ENCODE results near the gene EPHB6. TPM values are rescaled to one million over a fixed set of nuclear protein-coding genes. Genes with fewer than 3 reads are reported as not detected.

Gene EPHB6
- total and polyA plus RNA-seq, 10 of the 15 experiments (the other 5 are each of a cell fraction or from before 2014, with no cell fraction given): 0.06 to 1.3 (median 0.37) TPM; not detected in 2

DNA sequence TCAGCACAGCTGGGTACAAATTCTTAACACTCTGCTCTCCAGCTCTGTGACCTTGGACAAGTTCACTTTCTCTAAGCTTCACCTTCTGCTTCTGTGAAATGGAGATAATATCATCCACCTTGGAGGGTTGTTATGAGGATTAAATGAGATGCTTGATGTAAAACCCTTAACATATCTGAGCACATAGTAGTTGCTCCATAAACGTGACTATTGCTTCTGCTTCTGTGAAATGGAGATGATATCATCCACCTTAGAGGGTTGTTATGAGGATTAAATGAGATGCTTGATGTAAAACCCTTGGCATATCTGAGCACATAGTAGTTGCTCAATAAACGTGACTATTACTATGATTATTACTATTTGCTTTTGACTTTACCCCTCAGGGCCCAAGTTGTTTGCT, 14.6 kb downstream of the EPHB6 start:
- Histone ChIP-seq H3K4me2 (ENCODE audit: control insufficient read depth, insufficient read depth) (no peak overlapping the region), H3K79me2 (ENCODE audit: control insufficient read depth, insufficient read depth, low read length) (no peaks in the 10 kb centered on the region), H3K4me1 (ENCODE audit: control insufficient read depth, insufficient read depth, low read length) (no peaks in the 10 kb centered on the region), H3K4me3 (no peak overlapping the region), H4K20me1 (ENCODE audit: control insufficient read depth, insufficient read depth) (no peaks in the 10 kb centered on the region), H3K9me3 (replicated peaks; ENCODE audit: control insufficient read depth, insufficient read depth, low read length) (no peaks in the 10 kb centered on the region), H3K36me3 (ENCODE audit: control insufficient read depth in 2 of 2, insufficient read depth in 2 of 2, low read length in 1 of 2) (no peaks in the 10 kb centered on the region), H2AFZ (ENCODE audit: control insufficient read depth, low read depth, low read length) (no peak overlapping the region), H3K9ac (ENCODE audit: control insufficient read depth, insufficient read depth, low read length) (no peak overlapping the region), H3K27ac (ENCODE audit: control insufficient read depth, insufficient read depth) (no peak overlapping the region), H3K27me3 (replicated peaks in 1 of 2; ENCODE audit: control insufficient read depth in 2 of 2, insufficient read depth in 2 of 2, low read length in 1 of 2) (no peaks in the 10 kb centered on the region)
- no TSS peak for BruUV-seq (replicated peaks)
- in situ Hi-C loops (cut with MboI): no loop called here
- ChIA-PET POLR2A (no interaction called here), CTCF (interaction anchor here (1.4 kb wide), 1 partner anchor 12 kb away, joined by 3 read pairs; no protein-coding TSS in a partner anchor), RAD21 (ENCODE audit: unreplicated experiment) (interaction anchor here (1.3 kb wide), 1 partner anchor 266 kb away, joined by 3 read pairs; no protein-coding TSS in a partner anchor), SMC1A (ENCODE audit: uncharacterized antibody, unreplicated experiment) (interaction anchor here (1.5 kb wide), 1 partner anchor 86 kb away, joined by 3 read pairs; no protein-coding TSS in a partner anchor)
- no peak for FAIRE-seq
- DNase-seq (ENCODE audit: low read depth, low spot score): no peak
- intact Hi-C loops (cut with micrococcal nuclease; ENCODE audit: unreplicated experiment): no loop called here
- 2% methylated on average over 2 of the region's 2 CpGs for WGBS (ENCODE audit: insufficient coverage, insufficient replicate concordance, low lambda C conversion rate, missing lambda C conversion rate)
- TF ChIP-seq STAT3 (IDR thresholded peaks at IDR 0.05; ENCODE audit: low read depth, low read length) (no peak), BRCA1 (IDR thresholded peaks at IDR 0.05; ENCODE audit: low read depth, low read length) (no peak)
- TF ChIP-seq, protein P1, sequence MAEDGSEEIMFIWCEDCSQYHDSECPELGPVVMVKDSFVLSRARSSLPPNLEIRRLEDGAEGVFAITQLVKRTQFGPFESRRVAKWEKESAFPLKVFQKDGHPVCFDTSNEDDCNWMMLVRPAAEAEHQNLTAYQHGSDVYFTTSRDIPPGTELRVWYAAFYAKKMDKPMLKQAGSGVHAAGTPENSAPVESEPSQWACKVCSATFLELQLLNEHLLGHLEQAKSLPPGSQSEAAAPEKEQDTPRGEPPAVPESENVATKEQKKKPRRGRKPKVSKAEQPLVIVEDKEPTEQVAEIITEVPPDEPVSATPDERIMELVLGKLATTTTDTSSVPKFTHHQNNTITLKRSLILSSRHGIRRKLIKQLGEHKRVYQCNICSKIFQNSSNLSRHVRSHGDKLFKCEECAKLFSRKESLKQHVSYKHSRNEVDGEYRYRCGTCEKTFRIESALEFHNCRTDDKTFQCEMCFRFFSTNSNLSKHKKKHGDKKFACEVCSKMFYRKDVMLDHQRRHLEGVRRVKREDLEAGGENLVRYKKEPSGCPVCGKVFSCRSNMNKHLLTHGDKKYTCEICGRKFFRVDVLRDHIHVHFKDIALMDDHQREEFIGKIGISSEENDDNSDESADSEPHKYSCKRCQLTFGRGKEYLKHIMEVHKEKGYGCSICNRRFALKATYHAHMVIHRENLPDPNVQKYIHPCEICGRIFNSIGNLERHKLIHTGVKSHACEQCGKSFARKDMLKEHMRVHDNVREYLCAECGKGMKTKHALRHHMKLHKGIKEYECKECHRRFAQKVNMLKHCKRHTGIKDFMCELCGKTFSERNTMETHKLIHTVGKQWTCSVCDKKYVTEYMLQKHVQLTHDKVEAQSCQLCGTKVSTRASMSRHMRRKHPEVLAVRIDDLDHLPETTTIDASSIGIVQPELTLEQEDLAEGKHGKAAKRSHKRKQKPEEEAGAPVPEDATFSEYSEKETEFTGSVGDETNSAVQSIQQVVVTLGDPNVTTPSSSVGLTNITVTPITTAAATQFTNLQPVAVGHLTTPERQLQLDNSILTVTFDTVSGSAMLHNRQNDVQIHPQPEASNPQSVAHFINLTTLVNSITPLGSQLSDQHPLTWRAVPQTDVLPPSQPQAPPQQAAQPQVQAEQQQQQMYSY (CRISPR knock-in tag; IDR thresholded peaks at IDR 0.05): no peak
- no peak for ATAC-seq
